HG02840 (cell line): ENCODE results near the gene RPRD1B.

Experiments
- ATAC-seq: cut with Tn5 transposase; IDR thresholded peaks from one replicate; pipeline ENCODE4 v1.9.1; 2021; ENCODE audit warnings: mild to moderate bottlenecking, moderate library complexity, moderate number of reproducible peaks; ENCODE audit not compliant: unreplicated experiment, low FRiP score

Gene RPRD1B

DNA sequence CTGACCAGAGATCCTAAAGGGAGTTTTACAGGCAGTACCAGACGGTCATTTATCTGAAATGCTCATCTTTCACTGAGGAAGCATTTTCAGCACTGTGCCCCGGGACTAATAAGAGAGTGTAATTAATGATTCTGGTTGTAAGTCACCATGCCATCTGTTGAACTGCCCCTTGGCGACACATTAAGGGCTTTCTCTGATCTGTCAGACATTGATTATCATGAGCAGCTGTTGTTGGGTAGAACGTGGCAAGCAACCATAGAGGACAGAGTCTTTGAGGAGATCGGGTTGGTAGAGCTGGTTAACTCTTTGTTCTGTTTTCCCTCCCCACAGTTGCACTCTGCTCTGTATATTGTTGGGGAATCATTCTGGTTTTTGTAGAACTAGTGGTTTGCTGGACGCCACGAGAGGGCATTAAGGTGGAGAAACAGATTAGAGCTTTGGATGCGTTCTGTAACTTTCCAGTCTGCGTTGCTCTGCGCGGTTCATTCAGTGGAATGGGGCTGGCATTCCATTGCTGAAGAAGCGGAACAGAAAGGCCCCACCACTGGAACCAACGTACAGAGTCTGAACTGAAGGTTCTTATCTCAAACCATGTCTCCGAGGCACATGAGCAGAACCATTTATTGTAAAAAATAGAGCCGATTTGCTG, 34.3 kb downstream of the RPRD1B start:
- ATAC-seq = no peak

DNA sequence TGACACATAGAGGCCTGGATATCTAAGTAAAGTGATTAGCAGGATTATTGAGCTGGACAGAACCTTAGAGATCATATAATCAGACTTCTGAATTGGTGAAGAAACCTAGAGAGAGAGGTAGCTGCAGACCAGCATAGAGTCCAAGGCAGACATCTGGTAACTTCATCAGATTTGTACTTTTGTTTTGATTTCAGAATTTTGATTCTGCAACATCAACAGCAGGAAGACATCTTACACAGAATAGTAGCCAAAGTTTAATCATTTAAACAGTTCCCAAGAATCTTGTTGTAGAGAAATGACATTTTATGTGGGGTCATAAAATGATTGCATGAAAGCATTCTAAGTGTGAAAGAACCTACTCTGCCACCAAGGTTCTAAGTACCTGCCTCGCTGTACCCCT, 39.4 kb downstream of the RPRD1B start:
- no peak for ATAC-seq

DNA sequence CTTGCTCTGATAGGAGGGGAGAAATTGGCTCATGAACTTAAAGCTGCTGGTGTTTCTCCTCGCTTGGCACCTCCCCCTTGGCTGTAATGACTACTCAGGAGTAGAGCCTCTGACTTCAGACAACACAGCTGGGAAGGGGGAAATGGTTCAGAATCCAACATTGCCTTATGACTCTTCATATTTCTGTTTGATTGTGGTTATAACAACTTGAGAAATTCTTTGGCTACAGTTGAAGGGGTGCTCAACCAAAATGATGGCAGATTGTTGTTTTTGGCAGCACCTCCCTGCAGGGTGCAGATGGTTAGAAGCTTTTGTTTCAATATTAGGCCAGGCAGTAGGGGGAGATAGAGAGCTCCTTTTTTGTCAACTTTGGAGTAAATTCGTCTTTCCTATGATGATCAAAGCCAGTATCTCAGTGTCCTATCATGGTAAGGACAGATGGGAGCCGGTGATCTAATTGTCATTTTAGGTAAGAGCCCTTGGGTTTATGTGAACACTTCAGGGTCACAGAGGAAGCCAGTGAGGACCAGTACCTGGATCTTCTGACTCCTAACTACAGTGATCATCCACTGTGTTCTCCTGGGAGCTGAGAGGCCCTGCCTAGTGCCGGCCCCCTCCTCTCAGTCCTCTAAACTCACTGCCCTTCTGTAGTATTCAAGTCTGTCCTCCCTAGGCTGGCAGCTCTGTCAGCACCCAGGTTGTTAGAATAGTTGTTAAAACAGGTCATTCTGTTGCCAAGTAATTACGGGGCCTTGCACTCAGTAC, 39.9 kb downstream of the RPRD1B start:
- ATAC-seq = no peak

DNA sequence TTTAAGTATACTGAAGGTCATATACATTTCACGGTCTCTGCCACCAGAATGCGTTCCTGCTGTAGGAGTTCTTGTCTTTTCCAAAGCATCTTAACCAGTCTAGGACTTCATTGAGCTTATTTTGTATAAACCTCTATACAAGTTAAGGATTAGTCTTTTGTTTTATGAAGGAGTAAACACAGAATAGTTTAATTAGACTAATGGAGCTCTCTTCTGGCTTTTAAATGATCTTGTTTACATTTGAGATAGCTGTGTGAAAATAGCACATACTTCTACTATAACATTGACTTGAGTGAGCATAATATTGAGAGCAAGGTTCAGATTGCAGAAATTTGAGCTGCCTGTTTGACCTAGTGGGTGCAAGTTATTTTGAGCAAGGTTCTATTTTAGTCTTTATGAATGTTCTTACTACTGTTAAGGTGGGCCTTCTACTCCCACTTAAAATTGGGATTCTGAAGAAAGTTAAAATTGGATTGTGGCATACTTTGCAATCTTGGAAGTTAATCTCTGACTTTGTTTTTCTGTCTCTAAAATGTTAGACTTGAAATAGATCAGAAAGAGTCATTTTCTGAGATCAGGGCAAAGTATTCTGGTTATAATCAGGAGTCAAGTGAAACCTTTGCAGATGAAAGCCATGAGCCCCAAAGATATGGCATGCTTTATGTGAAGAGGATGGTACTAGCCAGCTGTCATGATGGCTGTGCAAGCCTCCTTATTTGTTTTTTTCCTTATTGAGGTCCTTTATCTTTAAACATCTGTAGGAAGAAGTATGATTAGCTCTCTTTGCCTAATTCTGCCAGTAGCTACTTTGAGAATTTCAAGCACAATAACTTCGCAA, 41.8 kb downstream of the RPRD1B start:
- no peak for ATAC-seq

DNA sequence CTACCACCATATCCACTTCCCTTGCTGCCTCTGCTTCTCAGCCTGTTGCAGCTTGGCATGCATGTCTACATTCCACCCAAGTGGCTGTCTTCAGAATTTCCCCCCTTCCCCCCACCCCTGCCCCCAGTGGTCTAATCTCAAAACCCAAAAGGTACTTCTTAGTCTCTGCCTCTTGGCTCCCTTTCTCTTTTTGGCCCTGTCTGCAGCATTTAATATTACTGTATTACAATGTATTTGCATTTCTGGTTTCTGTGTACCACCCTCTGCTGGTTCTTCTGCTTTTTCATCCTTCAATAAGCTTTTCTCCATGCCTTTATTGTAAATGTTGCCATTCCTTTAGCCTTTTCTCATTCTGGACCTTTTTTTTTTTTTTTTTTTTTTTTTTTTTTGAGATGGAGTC, 43.0 kb downstream of the RPRD1B start:
- ATAC-seq = no peak

DNA sequence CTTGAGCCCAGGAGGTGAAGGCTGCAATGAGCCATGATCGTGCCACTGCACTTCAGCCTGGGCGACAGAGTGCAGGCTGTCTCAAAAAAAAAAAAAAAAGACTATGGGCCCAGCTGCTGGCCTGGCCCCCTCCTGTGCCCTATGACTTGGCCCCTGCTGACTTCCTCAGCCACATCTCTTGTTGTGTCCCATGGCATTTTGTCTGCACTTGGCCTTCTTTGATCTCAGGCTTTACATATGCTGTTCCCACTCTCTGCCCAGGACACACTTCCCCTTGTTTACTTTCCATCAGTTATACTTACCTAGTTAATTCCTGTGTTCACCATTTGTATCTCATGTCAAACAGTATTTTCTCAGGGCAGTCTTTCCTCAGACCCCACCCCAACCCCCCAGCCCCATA, 44.5 kb downstream of the RPRD1B start:
- no peak for ATAC-seq

DNA sequence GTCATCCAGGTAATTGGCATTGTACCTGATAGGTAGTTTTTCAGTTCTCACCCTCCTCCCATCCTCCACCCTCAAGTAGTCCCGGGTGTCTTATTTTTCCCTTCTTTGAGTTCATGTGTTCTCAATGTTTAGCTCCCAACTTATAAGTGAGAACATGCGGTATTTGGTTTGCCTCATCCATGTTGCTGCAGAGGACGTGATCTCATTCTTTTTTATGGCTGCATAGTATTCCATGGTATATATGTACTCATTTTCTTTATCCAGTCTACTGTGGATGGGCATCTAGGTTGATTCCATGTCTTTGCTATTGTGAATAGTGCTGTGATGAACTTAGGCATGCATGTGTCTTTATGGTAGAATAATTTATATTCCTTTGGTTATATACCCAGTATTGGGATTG, 45.8 kb downstream of the RPRD1B start:
- no peak for ATAC-seq

DNA sequence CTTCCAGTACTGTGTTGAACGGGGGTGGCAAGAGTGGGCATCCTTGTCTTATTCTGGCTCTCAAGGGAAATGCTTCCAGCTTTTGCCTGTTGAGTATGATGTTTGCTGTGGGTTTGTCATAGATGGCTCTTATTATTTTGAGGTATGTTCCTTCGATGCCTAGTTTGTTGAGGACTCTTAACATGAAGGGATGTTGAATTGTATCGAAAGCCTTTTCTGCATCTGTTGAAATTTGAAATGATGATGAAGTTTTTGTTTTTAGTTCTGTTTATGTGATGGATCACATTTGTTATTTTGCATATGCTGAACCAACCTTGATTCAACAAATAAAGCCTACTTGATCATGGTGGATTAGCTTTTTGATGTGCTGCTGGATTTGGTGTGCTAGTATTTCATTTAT, 48.0 kb downstream of the RPRD1B start:
- ATAC-seq = no peak

DNA sequence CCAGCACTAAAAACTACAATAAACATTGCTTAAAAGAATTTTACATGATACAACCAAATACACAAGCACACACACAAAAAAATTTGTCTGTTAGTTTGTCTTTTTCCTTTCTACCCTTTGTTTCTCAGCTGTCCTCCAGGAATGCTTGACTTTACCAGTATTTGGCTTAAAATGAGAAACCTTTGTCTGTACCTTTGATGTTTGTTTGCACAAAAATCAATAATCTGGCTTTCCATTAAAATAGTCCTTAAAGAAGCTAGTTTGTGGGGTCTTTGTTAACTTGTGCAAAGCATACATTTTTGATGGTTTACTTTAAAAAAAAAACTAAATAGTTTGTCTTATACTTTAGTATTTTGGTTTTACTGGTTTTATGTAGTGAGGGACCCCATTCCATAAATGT, 49.3 kb downstream of the RPRD1B start:
- ATAC-seq = no peak

DNA sequence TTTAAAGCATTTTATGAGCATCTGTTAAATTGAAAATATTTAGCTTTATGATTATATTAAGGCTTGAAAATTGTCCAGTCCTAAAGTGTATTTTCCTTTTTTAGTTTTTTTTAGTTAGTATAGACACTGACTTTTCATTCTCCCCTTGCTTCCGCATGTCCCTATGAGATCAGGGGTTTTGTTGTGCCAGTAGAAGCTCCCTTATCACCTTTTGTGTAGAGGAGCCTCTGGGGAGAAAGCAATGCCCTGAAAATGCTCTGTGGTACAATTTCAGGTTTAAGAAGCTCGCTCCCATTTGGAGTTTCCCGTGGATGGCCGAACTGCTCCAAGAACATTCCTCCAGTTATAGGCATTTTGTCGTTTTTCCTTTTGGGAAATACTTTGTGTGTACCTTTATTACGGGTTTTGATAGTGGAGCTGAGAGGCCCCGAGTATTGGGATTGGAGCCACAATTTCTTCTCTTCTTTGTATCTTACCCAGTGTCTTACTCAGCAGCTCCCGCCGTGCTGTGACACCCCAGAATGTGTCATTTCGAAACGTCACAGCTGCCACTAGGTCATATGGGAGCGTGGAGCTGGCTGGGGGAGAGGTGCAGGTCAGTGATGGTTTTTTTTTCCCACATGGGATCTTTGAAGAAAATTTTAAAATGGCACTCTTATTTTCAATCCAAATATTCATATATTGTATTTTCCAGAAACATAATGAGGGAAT, 49.9 kb downstream of the RPRD1B start:
- ATAC-seq = no peak

DNA sequence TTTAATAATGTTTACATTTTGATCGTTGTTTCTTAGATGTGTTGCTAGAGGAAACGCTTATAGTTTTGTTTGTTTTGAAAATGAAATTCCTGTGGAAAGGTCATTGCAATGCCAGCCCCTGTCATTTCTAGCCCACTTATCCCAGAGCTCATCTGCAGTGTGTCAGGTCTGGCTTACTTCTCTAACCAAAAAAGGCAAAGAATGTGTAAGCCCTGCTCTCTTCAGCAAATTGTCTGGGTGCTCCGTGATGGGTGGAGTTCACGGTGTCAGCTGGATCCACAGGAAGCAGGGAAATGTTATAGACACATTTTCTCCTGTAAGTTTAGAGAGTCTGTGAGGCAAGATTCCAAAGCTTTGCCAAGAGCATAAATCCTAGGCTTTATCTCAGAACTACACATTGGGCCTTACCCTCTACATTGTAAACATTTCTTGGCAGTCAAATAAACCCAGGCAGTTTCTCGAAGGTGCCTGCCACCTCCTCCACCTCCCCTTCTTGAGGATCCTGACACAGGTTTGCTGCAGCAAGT, 50.9 kb downstream of the RPRD1B start:
- no peak for ATAC-seq

DNA sequence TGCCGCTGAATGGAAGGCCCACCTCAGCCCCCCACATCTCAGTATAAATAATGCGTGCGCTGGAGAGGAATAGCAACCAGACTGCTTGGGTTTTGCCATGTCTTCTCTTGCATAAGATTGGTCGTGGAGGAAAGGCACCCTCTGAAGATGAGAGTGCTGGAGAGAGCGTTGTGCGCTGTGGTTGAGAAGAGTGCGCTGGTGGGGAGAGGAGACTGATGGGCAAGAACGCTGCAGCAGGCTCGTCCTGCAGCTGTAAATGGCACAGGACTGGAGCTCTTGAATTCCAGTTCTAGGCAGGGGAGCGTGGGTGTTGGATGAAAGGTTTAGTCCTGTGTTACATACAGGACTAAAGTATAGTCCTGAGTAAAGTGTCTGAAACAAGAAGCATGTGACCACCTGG, 51.5 kb downstream of the RPRD1B start:
- ATAC-seq = no peak

DNA sequence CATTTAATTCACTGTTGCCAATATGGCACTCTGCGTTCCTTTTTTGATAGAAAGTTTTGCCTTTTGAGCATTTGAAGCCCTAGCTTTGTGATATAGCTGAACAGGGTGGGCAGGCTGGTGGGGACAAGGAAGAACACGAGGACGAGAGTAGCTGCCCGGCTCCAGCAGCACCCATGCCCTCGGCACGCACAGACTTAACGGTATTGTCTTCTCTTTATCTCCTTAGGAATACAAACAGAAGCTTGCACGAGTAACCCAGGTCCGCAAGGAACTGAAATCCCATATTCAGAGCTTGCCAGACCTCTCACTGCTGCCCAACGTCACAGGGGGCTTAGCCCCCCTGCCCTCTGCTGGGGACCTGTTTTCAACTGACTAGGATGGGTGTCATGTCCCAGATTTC, 56.0 kb downstream of the RPRD1B start:
- ATAC-seq = no peak

DNA sequence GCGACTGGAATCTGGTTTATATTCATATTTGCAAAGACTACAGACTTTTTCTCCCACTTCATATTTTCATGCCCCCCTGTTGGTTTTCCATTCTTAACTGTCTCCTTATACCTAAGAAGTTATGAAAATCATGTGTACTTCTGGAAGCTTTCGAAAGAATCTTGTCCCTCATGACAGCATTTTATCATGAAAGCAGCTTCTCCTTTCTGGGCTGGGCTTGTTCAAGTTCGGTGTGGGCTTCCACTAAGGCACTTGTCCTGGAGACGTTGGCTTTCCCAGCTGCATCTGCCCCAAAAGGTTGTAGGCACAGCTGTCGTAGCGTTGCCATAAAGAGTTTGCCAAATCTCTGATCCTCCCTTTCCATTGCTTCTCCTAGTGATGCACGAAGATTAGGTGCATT, 56.5 kb downstream of the RPRD1B start:
- no peak for ATAC-seq

DNA sequence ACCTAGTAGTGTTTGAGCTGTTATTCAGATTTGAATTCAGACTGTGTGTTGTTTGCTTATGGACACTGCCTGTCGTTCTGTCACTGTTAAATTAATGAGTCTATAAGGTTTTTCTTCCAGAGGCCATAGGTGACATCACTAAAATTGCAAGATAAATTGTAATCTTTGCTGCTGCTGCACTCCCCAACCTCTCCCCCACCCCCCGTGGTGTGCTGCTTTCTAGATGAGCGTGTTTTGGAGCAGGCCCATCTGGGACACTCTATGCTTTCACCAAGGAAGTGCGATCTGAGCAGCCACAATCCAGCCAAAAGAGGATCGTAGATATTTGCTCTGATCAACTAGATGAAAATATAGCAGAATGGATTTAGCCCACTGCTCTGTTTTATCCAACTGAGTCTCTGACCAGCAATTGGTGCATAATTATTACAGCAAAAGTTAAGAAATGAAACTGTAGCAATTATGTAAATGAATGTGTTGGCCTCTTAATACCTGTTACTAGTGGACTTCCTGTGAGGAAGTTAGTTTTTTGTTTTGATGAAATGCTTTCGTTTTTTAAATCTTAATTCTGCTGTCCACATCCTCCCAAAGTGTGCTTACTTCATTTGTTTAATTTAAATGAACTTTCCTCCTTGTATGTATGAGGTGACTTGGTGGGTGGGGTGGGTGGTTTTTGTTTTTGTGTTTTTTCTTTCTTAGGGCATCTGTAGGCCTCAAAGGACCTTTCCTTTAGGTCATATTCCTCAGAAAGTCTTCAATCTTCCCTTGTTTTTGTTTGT, 58.1 kb downstream of the RPRD1B start:
- ATAC-seq = no peak

DNA sequence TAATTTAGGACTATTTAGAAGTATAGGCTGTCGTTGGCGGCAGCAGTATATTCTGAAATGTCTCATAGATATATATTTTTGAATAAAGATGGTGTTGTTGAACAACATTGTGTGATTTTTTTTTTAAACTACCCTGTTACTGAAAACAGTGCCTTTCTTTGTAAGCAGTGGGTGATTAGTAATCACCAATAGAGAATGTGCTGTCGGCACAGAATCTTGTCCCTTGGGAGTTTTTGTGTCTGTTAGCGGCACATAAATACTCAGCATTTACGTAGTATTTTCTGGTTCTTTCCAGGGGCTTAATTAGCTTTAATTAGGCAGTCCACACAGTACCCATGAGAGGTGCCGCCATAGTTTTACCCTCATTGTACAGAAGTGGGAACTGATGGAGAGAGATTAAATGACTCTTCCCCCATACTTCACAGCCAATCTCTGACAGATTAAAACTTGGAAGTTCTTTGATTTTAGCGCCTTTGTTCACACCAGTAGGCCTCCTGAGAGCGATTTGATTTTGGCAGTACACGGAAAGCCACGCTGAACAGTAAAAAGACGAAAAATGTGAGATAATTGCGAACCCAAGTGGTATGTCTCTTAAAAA, 58.8 kb downstream of the RPRD1B start:
- no peak for ATAC-seq

DNA sequence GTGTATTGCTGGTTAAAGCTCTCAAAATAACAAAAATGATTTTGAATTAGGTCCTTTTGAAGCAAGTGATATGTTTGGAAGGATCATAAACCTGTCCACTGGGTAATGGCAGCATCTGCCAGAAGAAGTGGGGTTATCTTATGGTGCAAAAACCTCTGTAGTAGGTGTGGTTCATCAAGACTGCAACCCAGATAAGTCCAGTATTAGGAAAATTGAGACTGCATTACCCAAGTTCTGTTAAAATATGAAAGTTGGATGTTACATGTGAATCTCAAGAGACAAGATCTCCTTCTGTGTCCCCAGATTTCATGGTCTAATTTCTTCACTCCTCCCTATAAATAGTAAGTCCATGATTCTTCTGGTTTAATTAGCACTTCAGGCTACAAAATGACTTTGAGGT, 59.4 kb downstream of the RPRD1B start:
- ATAC-seq = no peak

DNA sequence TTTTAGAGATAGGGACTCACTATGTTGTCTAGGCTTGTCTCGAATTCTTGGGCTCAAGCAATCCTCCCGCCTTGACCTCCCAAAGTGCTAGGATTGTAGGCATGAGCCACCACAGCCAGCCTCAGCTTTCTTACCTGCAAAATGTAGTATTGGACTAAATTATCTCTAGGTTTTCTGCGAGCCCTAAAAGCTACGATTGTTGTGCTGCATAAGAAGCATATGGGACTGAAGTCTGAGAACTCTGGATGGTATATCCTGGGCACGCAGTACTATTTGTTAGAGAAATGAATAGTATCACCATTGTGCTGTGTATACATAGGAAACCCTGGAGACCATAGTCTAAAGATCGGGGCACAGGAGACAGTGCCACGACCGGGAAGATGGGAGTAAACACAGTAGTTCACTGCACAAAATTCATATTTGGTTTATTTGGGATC, 60.1 kb downstream of the RPRD1B start:
- no peak for ATAC-seq

DNA sequence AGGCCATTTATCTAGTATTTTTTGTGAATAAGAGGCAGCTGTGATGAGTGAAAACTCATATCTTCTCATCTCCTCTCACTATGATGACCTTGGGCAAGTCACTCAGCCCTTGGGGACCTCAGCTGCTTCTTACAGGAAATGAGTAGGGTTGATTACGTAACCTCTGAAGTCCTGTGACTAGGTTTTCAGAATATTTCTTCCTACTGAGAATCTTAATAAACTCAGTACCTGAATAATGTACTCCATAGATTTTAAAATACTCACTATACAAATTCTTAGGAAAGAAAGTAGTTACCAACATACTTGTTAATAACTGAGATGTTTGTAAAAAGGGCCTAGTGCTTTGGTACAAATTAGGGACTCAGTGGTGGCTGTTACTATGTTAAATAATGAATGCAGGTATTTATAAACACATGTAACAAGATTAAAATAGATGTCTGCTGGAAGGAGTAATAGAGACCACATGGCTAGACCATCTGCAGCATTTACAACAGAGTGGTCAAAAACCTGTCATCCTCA, 60.9 kb downstream of the RPRD1B start:
- peak; percentile 51 for ATAC-seq
